ENCODE results near the gene SOWAHB. TPM values are rescaled to one million over a fixed set of nuclear protein-coding genes. Genes with fewer than 3 reads are reported as not detected.

The SOWAHB gene
- total RNA-seq, 4 donors from 2014 or later, result not detected

GRCh38 chr4:76923619-76924357, 25.8 kb upstream of the SOWAHB start:
- Histone ChIP-seq H3K9me3 (no peaks in the 10 kb centered on the region), H3K27ac (replicated peaks in 1 of 4) (no peak overlapping the region), H3K36me3 (no peaks in the 10 kb centered on the region), H3K27me3 (no peaks in the 10 kb centered on the region), H3K4me3 (no peak overlapping the region), H3K4me1 (no peaks in the 10 kb centered on the region)
- WGBS, result 86% methylated on average over 5 of the region's 5 CpGs
- DNase-seq (ENCODE audit: extremely low spot score), result no peak
- TF ChIP-seq CTCF (IDR thresholded peaks at IDR 0.05) (no peak), POLR2AphosphoS5 (IDR thresholded peaks at IDR 0.05) (no peak), POLR2A (IDR thresholded peaks at IDR 0.05; ENCODE audit: low read depth) (no peak), EP300 (IDR thresholded peaks at IDR 0.05) (no peak)
- intact Hi-C loops (cut with DNase I), result no loop called here

- Histone ChIP-seq H3K27ac (replicated peaks in 1 of 4) (no peak overlapping the region), H3K9me3 (no peaks in the 10 kb centered on the region), H3K27me3 (no peaks in the 10 kb centered on the region), H3K4me3 (no peak overlapping the region), H3K4me1 (no peaks in the 10 kb centered on the region), H3K36me3 (no peaks in the 10 kb centered on the region)
- no peak for DNase-seq (ENCODE audit: extremely low spot score)
- intact Hi-C loops (cut with DNase I), result no loop called here
- TF ChIP-seq POLR2AphosphoS5 (IDR thresholded peaks at IDR 0.05) (no peak), EP300 (IDR thresholded peaks at IDR 0.05) (no peak), CTCF (IDR thresholded peaks at IDR 0.05) (no peak), POLR2A (IDR thresholded peaks at IDR 0.05; ENCODE audit: low read depth) (no peak)
Measured at GRCh38 chr4:76920715-76921114, 22.8 kb upstream of the SOWAHB start.

GRCh38 chr4:76909711-76910110, 11.8 kb upstream of the SOWAHB start:
- TF ChIP-seq POLR2AphosphoS5 (IDR thresholded peaks at IDR 0.05), result no peak
- no peak for TF ChIP-seq EP300 (IDR thresholded peaks at IDR 0.05)
- no peak for TF ChIP-seq CTCF (IDR thresholded peaks at IDR 0.05)
- no peak for TF ChIP-seq POLR2A (IDR thresholded peaks at IDR 0.05; ENCODE audit: low read depth)
- H3K9me3 ChIP-seq, result peaks cover 0 to 4% (median 0%) of the 10 kb centered on the region in 4 donors
- H3K27ac ChIP-seq (replicated peaks in 1 of 4), result no peak overlapping the region
- intact Hi-C loops (cut with DNase I), result no loop called here
- 97% methylated on average over 1 of the region's 1 CpG for WGBS
- no peak overlapping the region for H3K4me3 ChIP-seq
- no peaks in the 10 kb centered on the region for H3K27me3 ChIP-seq
- H3K4me1 ChIP-seq, result no peaks in the 10 kb centered on the region
- no peaks in the 10 kb centered on the region for H3K36me3 ChIP-seq
- DNase-seq (ENCODE audit: extremely low spot score), result no peak

GRCh38 chr4:76905521-76905920, 7.6 kb upstream of the SOWAHB start:
- TF ChIP-seq POLR2AphosphoS5 (IDR thresholded peaks at IDR 0.05) (no peak), CTCF (IDR thresholded peaks at IDR 0.05) (no peak), POLR2A (IDR thresholded peaks at IDR 0.05; ENCODE audit: low read depth) (no peak), EP300 (IDR thresholded peaks at IDR 0.05) (no peak)
- WGBS, result 42% methylated on average over 1 of the region's 1 CpG
- no peak for DNase-seq (ENCODE audit: extremely low spot score)

More at GRCh38 chr4:76905521-76905920, 7.6 kb upstream of the SOWAHB start:
- intact Hi-C loops (cut with DNase I), result no loop called here
- Histone ChIP-seq H3K36me3 (no peaks in the 10 kb centered on the region), H3K4me3 (no peak overlapping the region), H3K27ac (replicated peaks in 1 of 4) (no peak overlapping the region), H3K27me3 (no peaks in the 10 kb centered on the region), H3K9me3 (peaks cover 0 to 4% (median 0%) of the 10 kb centered on the region in 4 donors), H3K4me1 (no peaks in the 10 kb centered on the region)

Measured in esophagus muscularis mucosa (tissue), 4 donors.